HG02870 (cell line): ENCODE results near the gene CRACDL.
"Not testable (repeated sequence)": the region's sequence is repeated elsewhere in the genome, so short reads cannot be mapped to it uniquely, and the experiment has no call there.

Source experiments
- ATAC-seq: cut with Tn5 transposase; IDR thresholded peaks from one replicate; pipeline ENCODE4 v1.9.1; 2021; ENCODE audit warnings: mild to moderate bottlenecking, moderate library complexity; ENCODE audit not compliant: unreplicated experiment

Gene CRACDL

GRCh38 chr2:98907966-98908905 lies 27.8 kb downstream of the CRACDL start:
- ATAC-seq, result no peak

- ATAC-seq, result no peak
Observed at GRCh38 chr2:98907385-98907784, 28.6 kb downstream of the CRACDL start.

DNA sequence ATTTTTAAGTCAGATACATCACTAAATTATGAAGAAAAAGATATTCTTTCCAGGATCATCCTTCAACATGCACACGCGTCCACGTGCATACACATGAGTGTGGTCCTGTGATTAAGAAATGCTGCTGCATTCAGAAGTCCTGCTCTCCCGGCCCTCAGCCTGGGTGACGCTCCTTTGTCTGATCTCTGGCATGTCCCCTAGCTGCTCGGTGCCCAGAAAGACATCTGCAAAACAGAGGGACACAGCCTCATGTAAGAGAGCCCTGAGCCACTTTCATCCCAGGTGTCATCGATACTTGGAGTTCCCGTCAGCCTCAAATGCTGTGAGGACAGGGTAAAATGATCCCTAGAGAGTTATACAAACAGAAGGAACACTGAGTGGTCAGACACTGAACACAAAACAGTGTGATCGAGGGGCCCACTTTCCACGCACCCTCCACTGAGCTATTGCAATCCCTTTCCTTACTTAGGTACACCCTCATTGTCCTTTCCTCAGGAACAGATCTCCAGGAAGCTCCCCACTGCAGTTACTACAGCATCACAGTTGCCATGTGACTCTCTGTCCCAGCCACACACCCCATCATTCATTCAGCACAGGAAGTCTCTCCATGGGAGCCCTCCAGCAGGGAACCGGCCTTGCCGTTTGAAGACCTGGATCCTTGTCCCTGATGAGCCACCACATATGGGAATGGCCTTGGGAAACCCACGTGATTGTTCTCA lies 32.1 kb downstream of the CRACDL start:
- ATAC-seq, result no peak

GRCh38 chr2:98903064-98903355 lies 33.0 kb downstream of the CRACDL start:
- no peak for ATAC-seq

DNA sequence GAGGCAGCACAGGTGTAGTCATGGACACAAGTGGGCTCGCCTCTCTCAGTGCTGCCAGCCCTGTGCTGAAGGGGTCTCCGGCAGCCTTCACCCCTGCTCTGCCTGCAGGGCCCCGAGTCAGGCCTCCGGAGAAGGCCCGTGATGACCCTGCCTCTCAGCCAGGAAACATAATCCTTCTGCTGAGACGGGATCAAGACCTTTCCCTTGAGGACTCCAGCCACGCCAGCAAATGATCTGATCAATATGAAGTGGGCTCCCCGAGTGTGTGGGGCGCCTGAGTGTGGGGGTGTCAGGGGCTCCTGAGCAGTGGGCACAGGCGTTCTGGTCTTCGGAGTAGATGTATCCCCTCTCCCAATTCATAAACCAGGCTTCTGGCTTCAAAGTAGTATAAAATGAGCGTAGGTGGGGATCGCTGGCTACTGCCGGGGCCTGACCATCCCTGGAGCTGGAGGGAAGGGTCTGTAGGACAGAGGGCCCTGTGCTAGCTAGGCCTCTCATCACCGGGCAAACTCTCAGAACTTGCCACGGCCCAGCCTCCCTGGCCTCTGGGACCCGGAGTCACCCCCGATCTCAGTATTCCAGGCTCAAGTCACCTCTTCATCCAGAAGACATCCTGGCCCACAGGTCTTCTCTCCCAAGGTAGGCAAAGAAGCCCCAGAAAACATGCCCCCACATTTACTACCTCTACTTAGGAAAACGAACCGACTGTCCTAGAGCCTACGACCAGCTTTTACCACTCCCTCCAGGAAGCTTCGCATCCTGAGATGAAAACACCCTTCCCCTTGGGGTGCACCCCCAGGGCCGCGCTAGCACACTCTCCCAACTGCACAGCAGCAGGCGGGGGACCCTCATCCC lies 33.6 kb downstream of the CRACDL start:
- no peak for ATAC-seq

DNA sequence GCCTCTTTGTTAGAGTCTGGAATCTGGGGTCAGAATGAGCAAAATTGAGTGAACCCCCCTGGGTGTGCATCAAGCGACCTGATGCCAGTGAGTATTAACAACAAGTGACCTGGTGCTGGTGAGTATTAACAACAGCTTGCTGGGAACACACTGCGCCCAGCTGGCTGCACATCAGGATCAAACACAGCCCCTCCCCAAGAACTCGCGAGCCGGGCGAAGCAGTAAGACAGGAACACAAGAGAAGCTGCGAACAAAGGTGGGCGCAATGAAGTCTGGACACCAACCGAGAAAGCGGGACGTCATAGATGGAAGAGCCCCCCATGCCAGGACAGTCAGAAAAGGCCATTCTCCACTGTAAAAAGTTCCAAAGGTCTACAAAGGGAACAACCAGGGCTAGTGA lies 34.3 kb downstream of the CRACDL start:
- no peak for ATAC-seq

- no peak for ATAC-seq
Observed at GRCh38 chr2:98901291-98901690, 34.7 kb downstream of the CRACDL start.

DNA sequence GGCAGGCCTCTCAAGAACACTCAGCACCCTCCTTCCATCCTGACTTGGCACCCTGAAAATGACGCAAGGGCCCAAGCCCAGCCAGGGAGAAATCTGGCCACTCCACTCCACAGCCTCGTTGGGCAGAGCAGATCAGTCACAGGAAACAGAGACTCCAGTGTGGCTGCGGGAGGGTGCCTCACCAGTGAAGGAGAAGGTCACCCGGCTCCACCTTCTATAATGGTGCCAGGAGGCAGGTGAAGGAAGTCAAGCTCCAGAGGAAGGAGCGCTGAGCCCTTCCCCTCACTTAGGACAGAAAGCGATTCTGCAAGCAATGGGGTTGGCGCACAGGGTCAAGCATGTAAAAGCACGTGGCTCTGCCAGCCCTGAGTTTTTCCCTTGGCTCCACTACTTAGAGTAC lies 35.3 kb downstream of the CRACDL start:
- ATAC-seq, result no peak

GRCh38 chr2:98899703-98900078 lies 36.3 kb downstream of the CRACDL start:
- not testable (repeated sequence) for ATAC-seq

- no peak for ATAC-seq
Observed at GRCh38 chr2:98899041-98899702, 36.9 kb downstream of the CRACDL start.

- no peak for ATAC-seq
Observed at GRCh38 chr2:98898423-98898841, 37.6 kb downstream of the CRACDL start.

DNA sequence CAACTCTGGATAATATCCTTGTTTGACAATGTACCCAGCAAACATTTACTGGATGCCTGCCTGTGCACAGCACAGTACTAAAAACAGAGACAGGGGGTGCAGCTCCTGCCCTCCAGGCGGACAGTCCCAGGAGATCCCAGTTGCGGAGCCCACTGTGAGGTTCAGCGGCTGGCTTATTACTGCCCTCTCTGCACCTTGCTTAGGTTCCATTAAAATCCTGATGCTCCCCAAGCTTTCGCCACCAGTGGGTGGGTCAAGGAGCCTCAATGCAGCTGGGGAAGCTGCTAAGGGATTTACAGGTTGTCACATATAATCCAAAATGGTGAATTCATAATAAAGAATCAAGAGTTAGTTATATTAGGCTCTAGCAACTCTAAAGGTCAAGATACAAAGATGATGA lies 38.3 kb downstream of the CRACDL start:
- ATAC-seq, result no peak

- no peak for ATAC-seq
Observed at GRCh38 chr2:98896944-98897343, 39.1 kb downstream of the CRACDL start.

GRCh38 chr2:98896416-98896815 lies 39.6 kb downstream of the CRACDL start:
- no peak for ATAC-seq

- no peak for ATAC-seq
Observed at GRCh38 chr2:98895901-98896300, 40.1 kb downstream of the CRACDL start.

- ATAC-seq, result no peak
Observed at GRCh38 chr2:98895221-98895620, 40.8 kb downstream of the CRACDL start.

- ATAC-seq, result no peak
Observed at GRCh38 chr2:98894331-98895000, 41.6 kb downstream of the CRACDL start.

GRCh38 chr2:98893911-98894321 lies 42.1 kb downstream of the CRACDL start:
- ATAC-seq, result no peak

DNA sequence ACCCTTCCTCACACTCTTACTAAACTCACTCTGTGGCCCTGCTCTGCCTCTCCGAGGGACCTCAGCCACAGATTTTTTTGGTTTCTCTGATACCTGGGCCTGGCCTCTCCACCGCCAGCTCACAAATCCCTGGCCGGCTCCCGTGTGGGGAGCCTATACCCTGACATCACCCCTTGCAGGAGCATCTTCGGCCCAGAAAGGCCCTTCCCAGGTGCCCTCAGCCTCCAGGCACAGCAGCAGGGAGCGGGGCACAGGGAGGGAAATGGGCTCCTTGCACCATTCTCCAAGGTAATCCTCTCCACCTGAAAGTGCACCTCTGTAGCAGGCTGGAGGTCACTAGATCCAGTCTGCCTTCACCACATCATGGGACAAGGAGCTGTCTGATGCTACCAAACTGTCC lies 43.2 kb downstream of the CRACDL start:
- no peak for ATAC-seq

- ATAC-seq, result no peak
Observed at GRCh38 chr2:98891591-98891990, 44.4 kb downstream of the CRACDL start.
